T-helper 2 cell treated with Interferon-gamma antibody and Interleukin-4, amounts not matched to agents 5 μg/mL and 100 μg/mL, for 36 hours (primary cell): ENCODE data around the gene MACROH2A1.

ENCODE experiments used
- DNase-seq: peaks from one replicate; pipeline ENCODE4 v3.0.0; 2021; ENCODE audit warnings: low spot score
- H3K27ac Mint-ChIP-seq: one replicate; pipeline ENCODE4 v1.8.0; 2021; ENCODE audit warnings: mild to moderate bottlenecking, mixed read lengths
- H3K27me3 Mint-ChIP-seq: one replicate; pipeline ENCODE4 v1.8.0; 2021; ENCODE audit warnings: low read depth, mixed read lengths
- H3K36me3 Mint-ChIP-seq: one replicate; pipeline ENCODE4 v1.8.0; 2021; ENCODE audit warnings: low read depth, mixed read lengths
- H3K4me1 Mint-ChIP-seq: one replicate; pipeline ENCODE4 v1.8.0; 2021; ENCODE audit warnings: low read depth, mixed read lengths
- H3K4me3 Mint-ChIP-seq: one replicate; pipeline ENCODE4 v1.8.0; 2022; ENCODE audit warnings: mild to moderate bottlenecking, moderate library complexity, mixed read lengths
- H3K9me3 Mint-ChIP-seq: one replicate; pipeline ENCODE4 v1.8.0; 2021; ENCODE audit warnings: mixed read lengths

The MACROH2A1 gene

DNA sequence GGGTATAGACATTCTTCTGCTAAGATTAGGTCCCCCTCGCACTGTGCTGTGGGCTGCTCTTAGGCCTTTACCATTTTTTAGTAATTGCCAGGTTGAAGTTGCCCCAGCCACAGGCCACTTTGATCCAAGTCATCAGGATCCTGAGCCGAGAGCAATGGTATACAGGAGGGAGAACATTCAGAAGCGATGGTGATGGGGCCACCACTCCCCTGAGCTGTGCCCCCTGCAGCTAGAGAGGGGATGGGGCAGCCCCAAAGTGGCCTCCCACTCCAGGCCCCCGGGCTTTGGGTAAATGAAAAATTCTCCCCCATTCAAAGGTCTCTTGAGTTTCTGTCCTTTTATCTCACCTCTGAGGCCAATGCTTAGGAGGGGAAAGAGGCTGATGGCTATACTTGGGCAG, 59.4 kb downstream of the MACROH2A1 start:
- no peak for DNase-seq
- H3K9me3 Mint-ChIP-seq, result no peaks in the 10 kb centered on the region
- H3K4me3 Mint-ChIP-seq, result no peak overlapping the region
- H3K4me1 Mint-ChIP-seq, result no peaks in the 10 kb centered on the region
- no peaks in the 10 kb centered on the region for H3K27me3 Mint-ChIP-seq
- H3K36me3 Mint-ChIP-seq, result peaks cover 48% of the 10 kb centered on the region
- no peak overlapping the region for H3K27ac Mint-ChIP-seq

DNA sequence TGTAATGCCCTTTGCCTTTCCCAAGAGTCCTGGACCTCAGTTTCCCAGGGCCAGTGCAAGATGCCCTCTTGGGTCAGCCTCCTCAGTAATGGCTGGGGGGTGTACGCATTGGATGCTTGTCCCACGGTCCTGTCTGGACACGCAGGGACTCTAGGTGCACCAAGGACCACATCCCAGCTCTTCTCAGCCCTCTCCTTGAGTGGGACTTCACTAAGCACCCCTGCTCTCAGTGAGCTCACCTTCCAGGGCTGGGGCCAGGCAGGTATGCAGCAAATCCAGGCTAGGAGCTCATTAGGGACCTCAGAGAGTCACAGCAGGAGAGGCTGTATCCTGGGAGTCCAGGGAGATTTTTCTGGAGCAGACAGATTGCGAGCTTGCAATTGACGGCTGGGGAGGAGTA, 59.8 kb downstream of the MACROH2A1 start:
- Mint-ChIP-seq H3K27me3 (no peaks in the 10 kb centered on the region), H3K27ac (no peak overlapping the region), H3K4me1 (no peaks in the 10 kb centered on the region), H3K4me3 (no peak overlapping the region), H3K9me3 (no peaks in the 10 kb centered on the region), H3K36me3 (peaks cover 48% of the 10 kb centered on the region)
- no peak for DNase-seq

DNA sequence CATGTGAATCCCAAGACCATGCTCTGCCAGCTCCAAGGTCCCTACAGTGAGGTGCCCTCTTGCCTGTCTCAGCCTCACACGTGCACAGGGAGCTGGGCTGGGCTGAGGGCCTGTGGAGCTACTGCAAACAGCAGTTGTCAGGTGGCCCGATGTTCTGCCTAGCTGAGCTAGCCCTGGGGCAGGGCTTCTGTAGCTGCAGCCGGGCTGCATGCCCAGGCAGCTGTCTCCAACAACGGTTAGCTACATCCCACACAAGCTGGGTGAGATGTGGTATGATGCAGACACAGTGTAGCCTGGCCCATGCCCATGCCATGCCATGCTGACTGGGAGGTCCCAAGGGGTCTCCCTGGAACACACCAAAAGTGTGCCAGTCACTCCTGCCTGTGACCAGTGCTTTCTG, 62.0 kb downstream of the MACROH2A1 start:
- Mint-ChIP-seq H3K27ac (no peak overlapping the region), H3K9me3 (no peaks in the 10 kb centered on the region), H3K4me1 (no peaks in the 10 kb centered on the region), H3K27me3 (no peaks in the 10 kb centered on the region), H3K36me3 (peaks cover 39% of the 10 kb centered on the region), H3K4me3 (no peak overlapping the region)
- no peak for DNase-seq

DNA sequence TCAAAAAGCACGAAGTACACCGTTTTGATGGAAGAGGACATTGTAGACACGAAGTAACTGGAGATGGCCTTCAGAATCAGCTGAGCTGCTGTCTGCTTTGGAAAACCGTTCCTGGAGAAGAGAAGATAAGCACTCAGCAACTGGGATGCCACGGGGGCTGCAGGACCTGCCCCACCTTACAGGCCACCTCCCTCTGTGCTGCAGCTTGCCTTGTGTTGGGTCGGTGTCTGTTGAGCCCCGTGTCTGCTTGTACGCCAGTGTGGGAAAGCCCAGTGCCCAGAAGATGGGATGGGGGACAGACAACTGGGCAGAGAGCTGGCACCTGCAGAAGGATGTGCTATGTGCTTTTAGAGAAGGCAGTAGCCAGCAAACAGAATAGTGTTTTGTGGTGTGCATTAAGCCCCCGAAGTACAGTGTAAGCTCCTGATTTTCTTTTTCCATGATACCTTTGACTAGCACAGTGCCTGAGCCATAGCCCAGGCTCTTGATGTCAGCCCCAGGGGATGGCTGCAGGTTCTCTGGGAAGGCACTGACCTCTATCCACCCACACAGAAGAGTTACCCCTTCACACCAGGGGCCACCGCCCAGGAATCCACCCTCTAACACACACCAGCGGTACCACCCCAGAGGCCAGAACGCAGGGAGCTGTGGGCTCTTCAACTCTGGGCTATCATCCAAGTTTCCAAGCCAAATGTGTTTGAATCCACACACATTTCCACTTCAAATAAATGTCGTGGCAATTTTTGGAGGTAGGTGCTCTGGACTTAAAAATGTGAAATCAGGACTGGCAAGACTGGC, 63.8 kb downstream of the MACROH2A1 start:
- Mint-ChIP-seq H3K4me1 (no peaks in the 10 kb centered on the region), H3K9me3 (no peaks in the 10 kb centered on the region), H3K36me3 (peaks cover 35% of the 10 kb centered on the region), H3K27ac (no peak overlapping the region), H3K27me3 (no peaks in the 10 kb centered on the region), H3K4me3 (no peak overlapping the region)
- DNase-seq, result no peak

DNA sequence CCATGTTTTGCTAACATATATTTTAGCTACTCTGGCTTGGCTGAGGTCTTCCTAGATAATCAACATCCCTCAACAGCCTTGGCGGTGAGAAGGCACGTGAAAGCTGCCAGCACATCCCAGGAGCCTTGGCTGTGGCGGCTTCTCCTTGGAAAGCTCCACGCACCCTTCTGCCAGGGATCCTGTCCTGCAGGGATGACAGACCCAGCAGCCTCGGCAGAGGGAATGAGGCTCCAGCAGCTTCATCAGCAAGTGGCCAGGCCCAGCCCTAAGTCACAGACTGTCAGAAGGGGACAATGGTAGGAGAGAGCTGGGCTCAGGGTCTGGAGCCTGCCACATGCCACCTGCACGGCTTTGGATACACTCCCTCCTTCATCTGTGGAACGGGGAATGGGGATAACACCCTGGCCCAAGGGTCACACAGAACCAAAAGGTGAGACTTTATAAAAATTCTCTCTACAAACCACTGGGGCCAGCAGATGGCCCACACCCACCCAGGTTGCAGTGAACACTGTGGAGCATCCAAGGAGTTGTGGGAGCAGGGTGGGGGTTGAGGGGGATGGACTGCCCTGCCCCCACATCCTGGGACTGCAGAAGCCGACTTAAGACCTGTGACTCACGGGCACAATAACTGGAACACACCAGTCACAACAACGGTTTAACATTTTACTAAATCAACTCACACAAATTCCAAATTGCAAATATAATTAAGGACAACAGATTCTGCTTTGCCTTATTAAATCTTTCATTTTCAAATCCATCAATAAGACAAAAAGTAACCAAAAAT, 65.1 kb downstream of the MACROH2A1 start:
- H3K4me1 Mint-ChIP-seq, result no peaks in the 10 kb centered on the region
- H3K9me3 Mint-ChIP-seq, result no peaks in the 10 kb centered on the region
- no peak overlapping the region for H3K27ac Mint-ChIP-seq
- H3K27me3 Mint-ChIP-seq, result no peaks in the 10 kb centered on the region
- H3K36me3 Mint-ChIP-seq, result peaks cover 42% of the 10 kb centered on the region
- H3K4me3 Mint-ChIP-seq, result no peak overlapping the region
- DNase-seq, result no peak

DNA sequence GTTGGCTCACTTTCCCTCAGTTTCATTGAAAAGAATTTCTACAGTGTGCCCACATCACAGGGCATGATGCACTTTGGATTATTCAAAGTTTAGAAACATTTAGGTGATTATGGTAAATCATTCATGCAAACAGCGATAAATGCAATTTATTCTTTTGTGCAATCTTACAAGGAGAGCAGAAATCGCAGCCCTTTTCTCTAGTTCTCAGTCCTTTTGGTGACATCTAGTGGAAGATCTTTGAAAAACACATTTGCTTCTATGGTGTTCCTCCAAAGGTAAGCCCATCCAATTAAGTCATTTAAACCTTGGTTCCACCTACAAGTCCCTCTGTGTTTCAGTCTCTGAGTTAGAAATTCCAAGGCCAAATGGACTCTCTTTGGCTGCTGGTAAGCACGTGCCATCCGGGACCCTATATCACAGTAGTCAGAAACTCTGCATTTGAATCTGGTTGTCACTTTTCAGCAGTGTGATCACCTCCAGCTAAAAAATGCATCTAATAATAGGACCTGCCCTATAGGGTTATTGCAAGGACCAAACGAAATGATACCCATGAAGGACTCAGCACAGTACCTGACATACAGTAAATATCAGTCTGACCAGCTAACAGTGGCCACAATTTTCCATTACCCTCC, 66.4 kb downstream of the MACROH2A1 start:
- no peaks in the 10 kb centered on the region for H3K9me3 Mint-ChIP-seq
- no peak overlapping the region for H3K4me3 Mint-ChIP-seq
- H3K27me3 Mint-ChIP-seq, result no peaks in the 10 kb centered on the region
- DNase-seq, result no peak
- no peak overlapping the region for H3K27ac Mint-ChIP-seq
- peaks cover 38% of the 10 kb centered on the region for H3K36me3 Mint-ChIP-seq
- no peaks in the 10 kb centered on the region for H3K4me1 Mint-ChIP-seq

DNA sequence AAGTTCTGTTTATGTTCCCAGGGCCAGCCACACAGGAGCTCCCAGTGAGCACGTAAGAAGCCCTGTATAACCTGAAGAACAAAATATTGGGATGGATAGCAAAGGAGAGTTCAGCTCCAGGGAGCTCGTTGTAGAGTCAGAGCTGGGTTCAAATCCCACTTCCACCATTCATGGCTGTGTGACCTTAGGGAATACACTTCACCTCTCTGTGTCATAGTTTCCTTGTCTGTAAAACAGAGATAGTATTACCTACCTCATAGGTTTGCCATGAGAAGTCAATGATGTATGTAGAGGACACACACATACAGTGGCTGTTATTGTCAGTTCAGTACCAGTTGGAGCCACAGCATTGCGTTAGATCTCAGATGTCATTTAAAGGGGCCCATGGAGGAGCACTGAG, 67.4 kb downstream of the MACROH2A1 start:
- Mint-ChIP-seq H3K4me3 (no peak overlapping the region), H3K36me3 (peaks cover 38% of the 10 kb centered on the region), H3K4me1 (no peaks in the 10 kb centered on the region), H3K27me3 (no peaks in the 10 kb centered on the region), H3K27ac (no peak overlapping the region), H3K9me3 (no peaks in the 10 kb centered on the region)
- DNase-seq, result no peak

DNA sequence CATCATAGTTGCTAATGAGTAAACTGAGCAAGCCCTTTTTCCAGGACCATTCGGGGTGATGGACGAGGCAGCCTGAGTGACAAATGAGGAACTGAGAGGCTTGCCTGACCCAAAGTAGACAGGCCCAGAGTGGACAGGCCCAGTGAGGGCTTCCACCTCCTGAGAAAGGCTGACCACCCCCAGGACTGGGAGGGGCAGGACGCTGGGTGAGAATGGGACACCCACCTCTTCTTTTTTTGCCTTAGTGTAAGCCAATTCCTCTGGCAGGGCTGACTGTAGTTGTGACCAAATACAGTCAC, 68.3 kb downstream of the MACROH2A1 start:
- DNase-seq, result no peak
- H3K9me3 Mint-ChIP-seq, result no peaks in the 10 kb centered on the region
- H3K27me3 Mint-ChIP-seq, result no peaks in the 10 kb centered on the region
- no peaks in the 10 kb centered on the region for H3K4me1 Mint-ChIP-seq
- no peak overlapping the region for H3K27ac Mint-ChIP-seq
- H3K4me3 Mint-ChIP-seq, result no peak overlapping the region
- H3K36me3 Mint-ChIP-seq, result peaks cover 32% of the 10 kb centered on the region

DNA sequence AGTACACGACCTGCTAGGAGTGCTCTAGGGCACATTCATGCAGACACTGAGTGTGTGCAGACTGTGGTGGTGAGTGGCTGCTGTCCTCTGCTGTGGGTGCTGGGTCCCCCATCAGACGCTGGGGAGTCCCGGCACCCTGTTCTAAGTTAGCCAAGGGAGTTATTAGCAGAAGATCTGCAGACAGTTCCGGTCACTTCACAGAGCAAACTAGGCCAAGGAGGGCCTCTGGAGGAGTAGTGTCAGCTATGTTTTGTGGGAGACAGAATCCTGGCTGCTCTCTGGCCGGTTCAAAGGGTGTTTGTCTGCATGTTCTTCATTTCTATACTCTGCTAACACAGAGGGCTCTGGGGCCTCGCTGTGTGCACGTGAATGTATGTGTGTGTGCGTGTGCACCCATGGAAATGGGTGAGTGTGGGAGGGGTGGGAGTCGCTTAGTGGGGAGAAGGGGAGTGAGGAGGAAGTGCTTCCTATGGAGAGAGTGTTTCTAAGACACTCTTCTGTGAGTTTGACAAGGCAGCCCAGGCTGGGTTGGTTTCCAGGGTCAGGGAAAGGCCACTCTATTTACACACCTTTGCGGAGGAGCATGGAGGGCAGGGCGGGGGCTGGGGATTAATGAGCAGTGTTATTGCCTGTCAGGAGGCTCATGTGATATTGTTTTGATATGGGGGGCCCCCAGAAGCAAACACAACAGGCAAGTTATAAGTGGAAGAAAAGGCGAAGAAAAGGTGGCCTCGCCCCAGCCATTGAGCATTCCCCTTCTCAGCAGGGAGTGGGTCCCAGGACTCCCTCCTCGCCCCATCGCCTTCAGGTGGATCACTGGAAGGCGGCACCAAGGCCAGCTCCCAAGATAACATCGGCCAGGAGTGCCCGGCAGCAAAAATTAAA, 68.9 kb downstream of the MACROH2A1 start:
- no peak for DNase-seq
- Mint-ChIP-seq H3K4me1 (peaks cover 5% of the 10 kb centered on the region), H3K9me3 (no peaks in the 10 kb centered on the region), H3K36me3 (peaks cover 30% of the 10 kb centered on the region), H3K4me3 (no peak overlapping the region), H3K27me3 (no peaks in the 10 kb centered on the region), H3K27ac (peak overlapping the region; percentile 39)

DNA sequence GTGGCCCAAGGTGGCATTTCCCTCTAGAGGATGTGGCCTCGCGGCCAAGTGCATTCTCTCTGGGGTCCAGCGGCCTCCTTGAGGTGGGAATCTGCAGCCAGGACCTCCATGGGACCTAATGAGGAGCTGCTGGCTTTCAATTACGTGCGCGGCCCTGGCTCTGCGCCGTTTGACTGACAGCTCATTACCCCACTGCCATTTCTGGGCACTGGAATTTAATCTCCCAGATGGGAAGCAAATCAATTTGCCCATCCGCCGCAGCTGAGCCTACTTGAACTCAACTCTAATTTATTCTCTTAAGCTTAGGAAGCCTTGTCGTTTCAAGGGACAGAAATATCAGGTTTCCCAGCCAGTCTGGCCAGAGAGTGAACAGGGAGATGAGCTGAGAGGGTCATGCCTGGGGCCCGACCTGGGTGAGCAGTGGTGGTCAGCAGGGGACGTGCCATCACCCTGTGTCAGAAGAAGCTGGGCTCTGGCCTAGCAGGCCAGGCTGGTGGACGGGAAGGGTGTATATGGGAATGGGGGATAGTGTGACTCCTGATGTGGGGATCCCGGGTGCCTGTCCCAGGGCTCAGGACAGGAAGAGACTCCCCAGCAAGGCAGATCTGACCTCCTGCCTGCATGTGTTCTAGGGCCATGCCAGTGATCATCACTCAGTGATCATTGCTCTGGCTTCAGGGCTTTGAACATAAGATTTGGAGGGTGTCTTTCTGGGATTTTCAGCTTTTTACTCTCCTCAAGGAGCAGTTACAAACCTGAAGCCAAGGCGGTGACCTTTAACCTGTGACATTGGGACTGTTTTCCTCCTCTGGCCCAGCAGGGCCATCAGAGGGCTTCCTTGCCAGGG, 69.7 kb downstream of the MACROH2A1 start:
- Mint-ChIP-seq H3K27me3 (no peaks in the 10 kb centered on the region), H3K27ac (no peak overlapping the region), H3K36me3 (peaks cover 26% of the 10 kb centered on the region), H3K9me3 (no peaks in the 10 kb centered on the region), H3K4me1 (peaks cover 11% of the 10 kb centered on the region), H3K4me3 (no peak overlapping the region)
- DNase-seq, result no peak

DNA sequence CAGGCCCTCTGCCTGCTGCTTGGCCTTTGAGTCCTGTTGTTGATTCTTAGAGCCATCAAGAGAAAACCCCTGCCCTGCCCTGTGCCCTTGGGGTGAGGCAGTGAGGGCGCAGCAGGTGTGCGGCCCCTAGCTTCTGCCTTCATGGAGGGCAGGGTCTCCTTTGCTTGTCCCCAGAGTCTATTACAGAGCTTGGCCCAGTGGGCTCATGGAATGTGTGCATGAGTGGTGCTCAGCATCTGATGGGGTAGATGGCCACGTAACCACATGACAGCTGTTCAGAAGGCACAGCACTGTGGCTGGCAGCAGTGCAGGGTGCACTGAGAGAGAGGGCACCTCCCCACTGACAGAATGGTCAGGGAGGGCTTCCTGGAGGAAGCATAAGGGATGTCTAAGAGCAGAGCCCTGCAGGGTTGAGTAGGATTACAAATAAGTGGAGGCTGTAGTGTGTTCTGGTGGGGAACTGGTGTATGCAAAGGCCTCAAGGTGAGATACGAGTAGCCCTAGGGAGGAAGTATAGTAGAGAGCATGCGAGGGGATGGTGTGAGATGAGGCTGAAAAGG, 70.8 kb downstream of the MACROH2A1 start:
- no peak overlapping the region for H3K4me3 Mint-ChIP-seq
- DNase-seq, result no peak
- no peaks in the 10 kb centered on the region for H3K9me3 Mint-ChIP-seq
- peak overlapping the region; percentile 50 for H3K27ac Mint-ChIP-seq
- peaks cover 11% of the 10 kb centered on the region for H3K4me1 Mint-ChIP-seq
- H3K36me3 Mint-ChIP-seq, result peaks cover 22% of the 10 kb centered on the region
- no peaks in the 10 kb centered on the region for H3K27me3 Mint-ChIP-seq

DNA sequence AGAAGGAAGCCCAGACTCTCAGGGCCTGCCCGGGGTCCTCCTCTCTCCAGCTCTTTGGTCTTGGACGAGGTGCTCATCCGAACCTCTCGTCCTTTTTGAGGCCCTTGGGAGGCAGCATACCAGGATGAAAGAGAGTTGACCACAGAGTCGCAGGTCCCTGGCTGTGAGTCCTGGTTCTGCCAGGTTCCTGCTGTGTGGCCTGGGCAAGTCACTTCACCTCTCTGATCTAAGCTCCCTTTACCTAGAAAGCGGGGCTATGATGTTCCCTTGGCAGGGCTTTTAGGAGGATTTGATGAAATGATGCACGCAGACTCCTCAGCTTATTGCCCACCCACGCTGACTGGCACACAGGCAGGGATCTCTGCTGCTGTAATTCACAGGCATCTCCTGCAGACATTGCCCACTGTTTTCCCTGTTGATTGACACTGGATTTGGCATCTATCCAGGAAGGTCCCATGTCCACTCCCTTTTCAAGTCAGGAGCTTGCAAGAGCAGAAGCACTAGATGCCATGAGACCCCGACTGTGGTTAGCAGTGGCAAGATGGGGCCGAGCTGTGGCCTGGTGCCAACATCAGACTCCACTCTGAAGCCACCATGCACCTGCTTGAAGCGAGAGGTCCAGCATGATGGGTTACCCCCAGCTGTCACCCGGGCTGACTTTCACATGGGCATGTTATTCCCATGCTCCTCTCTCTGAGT, 71.5 kb downstream of the MACROH2A1 start:
- peaks cover 19% of the 10 kb centered on the region for H3K36me3 Mint-ChIP-seq
- no peaks in the 10 kb centered on the region for H3K9me3 Mint-ChIP-seq
- peaks cover 11% of the 10 kb centered on the region for H3K4me1 Mint-ChIP-seq
- H3K27me3 Mint-ChIP-seq, result no peaks in the 10 kb centered on the region
- no peak overlapping the region for H3K27ac Mint-ChIP-seq
- no peak for DNase-seq
- no peak overlapping the region for H3K4me3 Mint-ChIP-seq
